Central memory CD8-positive, alpha-beta T cell (primary cell): ENCODE measurements around the gene WDFY3.

Experiments
- ATAC-seq: fragments of 150-1000 bp; cut with Tn5 transposase; replicated peaks from 2 replicates; pipeline ENCODE4 v1.10.0; 2022; ENCODE audit warnings: mild to moderate bottlenecking, moderate FRiP score, moderate number of reproducible peaks; ENCODE audit not compliant: poor library complexity, severe bottlenecking; ENCODE audit errors: extremely low read depth
- DNase-seq, 2 donors: peaks; one replicate each; pipeline ENCODE4 v3.0.0; 2021; ENCODE audit warnings: low spot score in 2 of 2
- H3K27ac Mint-ChIP-seq: one replicate; pipeline ENCODE4 v1.8.0; 2022; ENCODE audit warnings: low read depth, mild to moderate bottlenecking, moderate library complexity, mixed read lengths
- H3K27me3 Mint-ChIP-seq: one replicate; pipeline ENCODE4 v1.8.0; 2022; ENCODE audit warnings: mixed read lengths
- H3K36me3 Mint-ChIP-seq: one replicate; pipeline ENCODE4 v1.8.0; 2022; ENCODE audit warnings: mild to moderate bottlenecking, moderate library complexity, mixed read lengths; ENCODE audit not compliant: insufficient read depth
- H3K4me1 Mint-ChIP-seq: one replicate; pipeline ENCODE4 v1.8.0; 2022; ENCODE audit warnings: mixed read lengths
- H3K4me3 Mint-ChIP-seq: one replicate; pipeline ENCODE4 v1.8.0; 2022; ENCODE audit warnings: mild to moderate bottlenecking, moderate library complexity, mixed read lengths
- H3K9me3 Mint-ChIP-seq: one replicate; pipeline ENCODE4 v1.8.0; 2022; ENCODE audit warnings: mixed read lengths

WDFY3 gene

GRCh38 chr4:84966382-84967242 is at the start of gene WDFY3:
Gene WDFY3 (minus strand): TSS chr4:84966690. CDS start chr4:84860591, 106,099 bp downstream.
- Mint-ChIP-seq H3K4me1 (peaks cover 11% of the 10 kb centered on the region), H3K9me3 (no peaks in the 10 kb centered on the region), H3K27ac (no peak within 1 kb of the TSS), H3K27me3 (peaks cover 16% of the 10 kb centered on the region), H3K36me3 (no peaks in the 10 kb centered on the region), H3K4me3 (peak within 1 kb of the TSS; percentile 77)
- no peak for ATAC-seq
- no peak for DNase-seq

- H3K4me3 Mint-ChIP-seq: no peak overlapping the region
- DNase-seq (no peak), ATAC-seq (no peak)
- peaks cover 2% of the 10 kb centered on the region for H3K36me3 Mint-ChIP-seq
- no peaks in the 10 kb centered on the region for H3K9me3 Mint-ChIP-seq
- no peaks in the 10 kb centered on the region for H3K4me1 Mint-ChIP-seq
- no peak overlapping the region for H3K27ac Mint-ChIP-seq
- H3K27me3 Mint-ChIP-seq: no peaks in the 10 kb centered on the region
Observed at GRCh38 chr4:85005865-85006377, 39.4 kb upstream of the WDFY3 start.

GRCh38 chr4:85000343-85000742 is 33.9 kb upstream of the WDFY3 start:
- Mint-ChIP-seq H3K27ac (no peak overlapping the region), H3K4me3 (no peak overlapping the region), H3K36me3 (peaks cover 2% of the 10 kb centered on the region), H3K27me3 (no peaks in the 10 kb centered on the region), H3K9me3 (peaks cover 12% of the 10 kb centered on the region), H3K4me1 (no peaks in the 10 kb centered on the region)
- ATAC-seq (no peak), DNase-seq (no peak)

- H3K27ac Mint-ChIP-seq: no peak overlapping the region
- H3K4me3 Mint-ChIP-seq: no peak overlapping the region
- ATAC-seq (no peak), DNase-seq (no peak)
- H3K4me1 Mint-ChIP-seq: no peaks in the 10 kb centered on the region
- H3K36me3 Mint-ChIP-seq: no peaks in the 10 kb centered on the region
- H3K9me3 Mint-ChIP-seq: peaks cover 12% of the 10 kb centered on the region
- H3K27me3 Mint-ChIP-seq: no peaks in the 10 kb centered on the region
Observed at GRCh38 chr4:84995386-84995785, 28.9 kb upstream of the WDFY3 start.

GRCh38 chr4:84994280-84994679 is 27.8 kb upstream of the WDFY3 start:
- H3K4me1 Mint-ChIP-seq: no peaks in the 10 kb centered on the region
- no peak overlapping the region for H3K27ac Mint-ChIP-seq
- ATAC-seq (no peak), DNase-seq (no peak)
- H3K9me3 Mint-ChIP-seq: peaks cover 12% of the 10 kb centered on the region
- no peak overlapping the region for H3K4me3 Mint-ChIP-seq
- no peaks in the 10 kb centered on the region for H3K27me3 Mint-ChIP-seq
- no peaks in the 10 kb centered on the region for H3K36me3 Mint-ChIP-seq

GRCh38 chr4:84985952-84986351 is 19.5 kb upstream of the WDFY3 start:
- ATAC-seq (no peak), DNase-seq (no peak)
- Mint-ChIP-seq H3K27ac (no peak overlapping the region), H3K36me3 (no peaks in the 10 kb centered on the region), H3K9me3 (no peaks in the 10 kb centered on the region), H3K4me3 (no peak overlapping the region), H3K4me1 (no peaks in the 10 kb centered on the region), H3K27me3 (no peaks in the 10 kb centered on the region)

- ATAC-seq (no peak), DNase-seq (no peak)
- Mint-ChIP-seq H3K36me3 (no peaks in the 10 kb centered on the region), H3K4me1 (no peaks in the 10 kb centered on the region), H3K27ac (no peak overlapping the region), H3K9me3 (no peaks in the 10 kb centered on the region), H3K27me3 (no peaks in the 10 kb centered on the region), H3K4me3 (no peak overlapping the region)
Observed at GRCh38 chr4:84977396-84977795, 10.9 kb upstream of the WDFY3 start.

- DNase-seq (no peak), ATAC-seq (no peak)
- Mint-ChIP-seq H3K9me3 (no peaks in the 10 kb centered on the region), H3K27me3 (no peaks in the 10 kb centered on the region), H3K36me3 (no peaks in the 10 kb centered on the region), H3K27ac (no peak overlapping the region), H3K4me3 (no peak overlapping the region), H3K4me1 (no peaks in the 10 kb centered on the region)
Observed at GRCh38 chr4:84973856-84974255, 7.4 kb upstream of the WDFY3 start.

- Mint-ChIP-seq H3K36me3 (no peaks in the 10 kb centered on the region), H3K27ac (no peak overlapping the region), H3K4me1 (peaks cover 9% of the 10 kb centered on the region), H3K27me3 (peaks cover 12% of the 10 kb centered on the region), H3K4me3 (no peak overlapping the region), H3K9me3 (no peaks in the 10 kb centered on the region)
- ATAC-seq (no peak), DNase-seq (no peak)
Observed at GRCh38 chr4:84971319-84971932, 4.9 kb upstream of the WDFY3 start.

GRCh38 chr4:84968925-84969324 is 2.4 kb upstream of the WDFY3 start:
- peaks cover 11% of the 10 kb centered on the region for H3K4me1 Mint-ChIP-seq
- no peaks in the 10 kb centered on the region for H3K36me3 Mint-ChIP-seq
- ATAC-seq: no peak
- H3K9me3 Mint-ChIP-seq: no peaks in the 10 kb centered on the region
- no peak for DNase-seq
- H3K27me3 Mint-ChIP-seq: peaks cover 16% of the 10 kb centered on the region
- H3K27ac Mint-ChIP-seq: no peak overlapping the region
- H3K4me3 Mint-ChIP-seq: no peak overlapping the region

GRCh38 chr4:84967243-84967690 is 777 bp upstream of the WDFY3 start:
- no peak for ATAC-seq
- DNase-seq: no peak
- H3K36me3 Mint-ChIP-seq: no peaks in the 10 kb centered on the region

GRCh38 chr4:84965553-84966381 is 723 bp downstream of the WDFY3 start:
- Mint-ChIP-seq H3K9me3 (no peaks in the 10 kb centered on the region), H3K36me3 (no peaks in the 10 kb centered on the region), H3K4me1 (peaks cover 11% of the 10 kb centered on the region), H3K4me3 (no peak overlapping the region), H3K27ac (no peak overlapping the region), H3K27me3 (peaks cover 16% of the 10 kb centered on the region)
- DNase-seq (no peak), ATAC-seq (no peak)

More at GRCh38 chr4:84967243-84967690, 777 bp upstream of the WDFY3 start:
- Mint-ChIP-seq H3K4me3 (peak overlapping the region; percentile 77), H3K27me3 (peaks cover 16% of the 10 kb centered on the region), H3K9me3 (no peaks in the 10 kb centered on the region), H3K27ac (no peak overlapping the region), H3K4me1 (peaks cover 11% of the 10 kb centered on the region)
